Measurements from ENCODE around the gene P2RX2.

DNA sequence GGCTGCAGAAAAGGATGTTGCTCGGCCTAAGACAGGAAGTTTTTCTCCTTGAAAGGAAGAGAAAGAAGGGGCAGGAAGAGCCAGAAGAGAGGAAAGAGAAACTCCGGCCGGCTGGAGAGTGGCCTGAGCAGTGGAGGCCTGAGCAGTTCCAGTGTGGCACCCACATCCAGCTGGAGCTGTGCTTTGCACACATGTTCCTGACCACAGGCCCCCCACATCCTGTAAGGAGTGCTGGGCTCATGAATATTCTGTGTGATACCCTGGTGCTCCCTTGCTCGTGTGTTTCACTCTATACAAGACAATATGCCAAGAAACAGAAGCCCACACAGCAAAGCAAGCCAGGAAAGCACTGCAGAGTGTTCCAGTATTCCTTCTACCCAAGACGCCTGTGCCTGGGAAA, 41.5 kb downstream of the P2RX2 start:
- TF ChIP-seq, protein P1, sequence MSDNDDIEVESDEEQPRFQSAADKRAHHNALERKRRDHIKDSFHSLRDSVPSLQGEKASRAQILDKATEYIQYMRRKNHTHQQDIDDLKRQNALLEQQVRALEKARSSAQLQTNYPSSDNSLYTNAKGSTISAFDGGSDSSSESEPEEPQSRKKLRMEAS (IDR thresholded peaks at IDR 0.05), result no peak
- TF ChIP-seq POLR2A (IDR thresholded peaks at IDR 0.05; ENCODE audit: borderline replicate concordance, extremely low read depth, insufficient read depth, insufficient read length), result no peak
- TF ChIP-seq, protein P2, sequence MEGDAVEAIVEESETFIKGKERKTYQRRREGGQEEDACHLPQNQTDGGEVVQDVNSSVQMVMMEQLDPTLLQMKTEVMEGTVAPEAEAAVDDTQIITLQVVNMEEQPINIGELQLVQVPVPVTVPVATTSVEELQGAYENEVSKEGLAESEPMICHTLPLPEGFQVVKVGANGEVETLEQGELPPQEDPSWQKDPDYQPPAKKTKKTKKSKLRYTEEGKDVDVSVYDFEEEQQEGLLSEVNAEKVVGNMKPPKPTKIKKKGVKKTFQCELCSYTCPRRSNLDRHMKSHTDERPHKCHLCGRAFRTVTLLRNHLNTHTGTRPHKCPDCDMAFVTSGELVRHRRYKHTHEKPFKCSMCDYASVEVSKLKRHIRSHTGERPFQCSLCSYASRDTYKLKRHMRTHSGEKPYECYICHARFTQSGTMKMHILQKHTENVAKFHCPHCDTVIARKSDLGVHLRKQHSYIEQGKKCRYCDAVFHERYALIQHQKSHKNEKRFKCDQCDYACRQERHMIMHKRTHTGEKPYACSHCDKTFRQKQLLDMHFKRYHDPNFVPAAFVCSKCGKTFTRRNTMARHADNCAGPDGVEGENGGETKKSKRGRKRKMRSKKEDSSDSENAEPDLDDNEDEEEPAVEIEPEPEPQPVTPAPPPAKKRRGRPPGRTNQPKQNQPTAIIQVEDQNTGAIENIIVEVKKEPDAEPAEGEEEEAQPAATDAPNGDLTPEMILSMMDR (IDR thresholded peaks at IDR 0.05 in 2 of 3, conservative IDR thresholded peaks at IDR 0.05 in 1 of 3; ENCODE audit: borderline replicate concordance in 1 of 3, insufficient read depth in 1 of 3, low read depth in 2 of 3, low read length in 2 of 3), result no peak
- TF ChIP-seq POLR2AphosphoS5 (IDR thresholded peaks at IDR 0.05; ENCODE audit: low read depth, low read length), result no peak
- TF ChIP-seq, protein P3, sequence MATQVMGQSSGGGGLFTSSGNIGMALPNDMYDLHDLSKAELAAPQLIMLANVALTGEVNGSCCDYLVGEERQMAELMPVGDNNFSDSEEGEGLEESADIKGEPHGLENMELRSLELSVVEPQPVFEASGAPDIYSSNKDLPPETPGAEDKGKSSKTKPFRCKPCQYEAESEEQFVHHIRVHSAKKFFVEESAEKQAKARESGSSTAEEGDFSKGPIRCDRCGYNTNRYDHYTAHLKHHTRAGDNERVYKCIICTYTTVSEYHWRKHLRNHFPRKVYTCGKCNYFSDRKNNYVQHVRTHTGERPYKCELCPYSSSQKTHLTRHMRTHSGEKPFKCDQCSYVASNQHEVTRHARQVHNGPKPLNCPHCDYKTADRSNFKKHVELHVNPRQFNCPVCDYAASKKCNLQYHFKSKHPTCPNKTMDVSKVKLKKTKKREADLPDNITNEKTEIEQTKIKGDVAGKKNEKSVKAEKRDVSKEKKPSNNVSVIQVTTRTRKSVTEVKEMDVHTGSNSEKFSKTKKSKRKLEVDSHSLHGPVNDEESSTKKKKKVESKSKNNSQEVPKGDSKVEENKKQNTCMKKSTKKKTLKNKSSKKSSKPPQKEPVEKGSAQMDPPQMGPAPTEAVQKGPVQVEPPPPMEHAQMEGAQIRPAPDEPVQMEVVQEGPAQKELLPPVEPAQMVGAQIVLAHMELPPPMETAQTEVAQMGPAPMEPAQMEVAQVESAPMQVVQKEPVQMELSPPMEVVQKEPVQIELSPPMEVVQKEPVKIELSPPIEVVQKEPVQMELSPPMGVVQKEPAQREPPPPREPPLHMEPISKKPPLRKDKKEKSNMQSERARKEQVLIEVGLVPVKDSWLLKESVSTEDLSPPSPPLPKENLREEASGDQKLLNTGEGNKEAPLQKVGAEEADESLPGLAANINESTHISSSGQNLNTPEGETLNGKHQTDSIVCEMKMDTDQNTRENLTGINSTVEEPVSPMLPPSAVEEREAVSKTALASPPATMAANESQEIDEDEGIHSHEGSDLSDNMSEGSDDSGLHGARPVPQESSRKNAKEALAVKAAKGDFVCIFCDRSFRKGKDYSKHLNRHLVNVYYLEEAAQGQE (IDR thresholded peaks at IDR 0.05; ENCODE audit: low read depth), result no peak
- TF ChIP-seq FOSL1 (IDR thresholded peaks at IDR 0.05; ENCODE audit: low read depth), result no peak

Measured in HCT116 (cell line).